ENCODE measurements around the gene CFAP92.

- TF ChIP-seq, protein P1, sequence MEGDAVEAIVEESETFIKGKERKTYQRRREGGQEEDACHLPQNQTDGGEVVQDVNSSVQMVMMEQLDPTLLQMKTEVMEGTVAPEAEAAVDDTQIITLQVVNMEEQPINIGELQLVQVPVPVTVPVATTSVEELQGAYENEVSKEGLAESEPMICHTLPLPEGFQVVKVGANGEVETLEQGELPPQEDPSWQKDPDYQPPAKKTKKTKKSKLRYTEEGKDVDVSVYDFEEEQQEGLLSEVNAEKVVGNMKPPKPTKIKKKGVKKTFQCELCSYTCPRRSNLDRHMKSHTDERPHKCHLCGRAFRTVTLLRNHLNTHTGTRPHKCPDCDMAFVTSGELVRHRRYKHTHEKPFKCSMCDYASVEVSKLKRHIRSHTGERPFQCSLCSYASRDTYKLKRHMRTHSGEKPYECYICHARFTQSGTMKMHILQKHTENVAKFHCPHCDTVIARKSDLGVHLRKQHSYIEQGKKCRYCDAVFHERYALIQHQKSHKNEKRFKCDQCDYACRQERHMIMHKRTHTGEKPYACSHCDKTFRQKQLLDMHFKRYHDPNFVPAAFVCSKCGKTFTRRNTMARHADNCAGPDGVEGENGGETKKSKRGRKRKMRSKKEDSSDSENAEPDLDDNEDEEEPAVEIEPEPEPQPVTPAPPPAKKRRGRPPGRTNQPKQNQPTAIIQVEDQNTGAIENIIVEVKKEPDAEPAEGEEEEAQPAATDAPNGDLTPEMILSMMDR (conservative IDR thresholded peaks at IDR 0.05; ENCODE audit: low read depth, low read length): no peak
- TF ChIP-seq EZH2 (IDR thresholded peaks at IDR 0.05; ENCODE audit: low read length, unreplicated experiment): no peak
- TF ChIP-seq EZH2phosphoT487 (IDR thresholded peaks at IDR 0.05; ENCODE audit: borderline replicate concordance, low read length): no peak
Measured at GRCh38 chr3:128936341-128936740, 57.5 kb downstream of the CFAP92 start.
